ENCODE measurements around the gene SPP2.

Gene SPP2, protein sequence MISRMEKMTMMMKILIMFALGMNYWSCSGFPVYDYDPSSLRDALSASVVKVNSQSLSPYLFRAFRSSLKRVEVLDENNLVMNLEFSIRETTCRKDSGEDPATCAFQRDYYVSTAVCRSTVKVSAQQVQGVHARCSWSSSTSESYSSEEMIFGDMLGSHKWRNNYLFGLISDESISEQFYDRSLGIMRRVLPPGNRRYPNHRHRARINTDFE

DNA sequence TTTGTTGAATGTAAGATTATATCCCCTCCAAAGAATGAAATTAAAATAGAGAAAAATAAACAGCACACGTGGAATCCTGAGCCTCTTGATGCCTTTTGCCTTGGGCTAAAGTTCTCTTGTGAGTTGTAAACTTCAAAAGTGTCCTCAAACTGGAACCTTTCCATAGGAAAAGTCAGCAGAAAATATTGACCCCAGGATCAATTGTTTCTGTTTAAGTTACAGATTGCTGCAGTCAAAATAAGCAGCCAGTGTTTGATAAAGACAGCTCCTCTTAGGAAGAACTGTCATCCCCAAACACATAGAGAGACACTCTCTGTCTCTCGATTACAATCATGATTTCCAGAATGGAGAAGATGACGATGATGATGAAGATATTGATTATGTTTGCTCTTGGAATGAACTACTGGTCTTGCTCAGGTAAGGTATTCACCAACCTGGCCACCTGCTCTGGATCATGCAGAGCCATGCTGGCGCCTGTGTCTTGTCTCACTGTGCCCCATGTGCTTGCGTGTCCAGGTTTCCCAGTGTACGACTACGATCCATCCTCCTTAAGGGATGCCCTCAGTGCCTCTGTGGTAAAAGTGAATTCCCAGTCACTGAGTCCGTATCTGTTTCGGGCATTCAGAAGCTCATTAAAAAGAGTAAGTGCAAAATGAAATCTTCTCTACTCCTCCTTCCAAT lies at the start of gene SPP2:
SPP2 (plus strand) TSS at position 248 of the 681 bp plus-strand sequence; CDS start at position 333, 85 bp downstream.
- H3K4me3 ChIP-seq (ENCODE audit: low read depth, low read length) = no peak within 1 kb of the TSS
- TF ChIP-seq, protein P1, sequence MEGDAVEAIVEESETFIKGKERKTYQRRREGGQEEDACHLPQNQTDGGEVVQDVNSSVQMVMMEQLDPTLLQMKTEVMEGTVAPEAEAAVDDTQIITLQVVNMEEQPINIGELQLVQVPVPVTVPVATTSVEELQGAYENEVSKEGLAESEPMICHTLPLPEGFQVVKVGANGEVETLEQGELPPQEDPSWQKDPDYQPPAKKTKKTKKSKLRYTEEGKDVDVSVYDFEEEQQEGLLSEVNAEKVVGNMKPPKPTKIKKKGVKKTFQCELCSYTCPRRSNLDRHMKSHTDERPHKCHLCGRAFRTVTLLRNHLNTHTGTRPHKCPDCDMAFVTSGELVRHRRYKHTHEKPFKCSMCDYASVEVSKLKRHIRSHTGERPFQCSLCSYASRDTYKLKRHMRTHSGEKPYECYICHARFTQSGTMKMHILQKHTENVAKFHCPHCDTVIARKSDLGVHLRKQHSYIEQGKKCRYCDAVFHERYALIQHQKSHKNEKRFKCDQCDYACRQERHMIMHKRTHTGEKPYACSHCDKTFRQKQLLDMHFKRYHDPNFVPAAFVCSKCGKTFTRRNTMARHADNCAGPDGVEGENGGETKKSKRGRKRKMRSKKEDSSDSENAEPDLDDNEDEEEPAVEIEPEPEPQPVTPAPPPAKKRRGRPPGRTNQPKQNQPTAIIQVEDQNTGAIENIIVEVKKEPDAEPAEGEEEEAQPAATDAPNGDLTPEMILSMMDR (IDR thresholded peaks at IDR 0.05; ENCODE audit: borderline replicate concordance, insufficient read depth, low read depth, low read length) = no peak

DNA sequence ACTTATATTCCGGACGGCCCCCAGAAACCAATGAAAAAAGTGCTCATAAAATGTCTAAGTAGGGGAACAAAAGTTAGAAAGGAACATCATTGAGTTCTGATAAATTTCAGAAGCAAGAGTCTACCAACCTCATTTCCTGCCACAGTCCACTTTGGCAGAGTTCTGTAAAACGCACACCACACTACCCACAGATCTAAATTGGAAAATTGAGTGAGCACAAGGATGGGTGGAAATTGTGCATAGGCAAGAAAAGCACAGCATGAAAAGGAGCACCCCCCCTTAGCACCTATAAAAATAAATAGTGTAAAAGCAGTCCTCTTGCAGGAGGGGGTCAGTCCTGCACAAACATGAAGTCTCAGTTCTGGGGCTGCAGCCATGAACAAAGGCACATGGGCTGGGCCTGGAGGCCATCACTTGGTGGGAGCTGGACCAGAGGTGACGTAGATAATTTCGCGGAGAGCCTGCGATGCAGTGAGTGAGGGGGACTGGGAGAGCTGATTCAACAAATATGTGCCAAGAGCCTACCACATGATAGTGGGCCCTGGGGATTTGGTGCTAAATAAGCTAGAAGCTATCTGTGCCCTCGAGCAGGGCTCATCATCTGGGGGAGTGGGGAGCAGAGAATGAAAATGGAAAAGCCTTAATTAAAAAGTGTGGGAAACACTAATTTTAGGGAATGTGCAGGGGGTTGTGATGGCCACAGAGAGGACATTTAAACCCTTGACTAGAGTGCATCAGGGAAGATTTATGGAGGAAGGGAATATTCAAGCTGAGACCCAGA lies 48.9 kb upstream of the SPP2 start:
- no peak overlapping the region for H3K4me3 ChIP-seq (ENCODE audit: low read depth, low read length)
- TF ChIP-seq, protein P1 (IDR thresholded peaks at IDR 0.05; ENCODE audit: borderline replicate concordance, insufficient read depth, low read depth, low read length) = no peak

DNA sequence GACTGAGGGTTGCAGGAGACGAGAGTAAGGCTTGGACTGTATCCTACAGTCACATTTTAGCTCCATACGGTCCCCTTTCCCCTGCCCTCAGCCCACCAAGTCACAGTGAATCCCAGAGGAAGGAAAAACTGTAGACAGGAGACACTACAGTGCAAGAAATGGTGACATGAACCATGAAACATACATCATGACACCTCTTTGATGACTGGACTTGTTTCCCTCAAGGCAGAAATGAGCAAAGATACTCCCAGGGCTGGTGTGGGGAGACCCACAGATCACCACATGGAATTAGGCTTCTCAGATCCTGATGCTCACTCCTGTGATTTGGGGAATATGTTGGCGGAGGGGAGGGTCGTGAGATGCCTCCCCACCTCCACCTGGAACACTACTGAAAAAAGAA lies 48.2 kb upstream of the SPP2 start:
- TF ChIP-seq, protein P1 (IDR thresholded peaks at IDR 0.05; ENCODE audit: borderline replicate concordance, insufficient read depth, low read depth, low read length) = no peak
- no peak overlapping the region for H3K4me3 ChIP-seq (ENCODE audit: low read depth, low read length)

DNA sequence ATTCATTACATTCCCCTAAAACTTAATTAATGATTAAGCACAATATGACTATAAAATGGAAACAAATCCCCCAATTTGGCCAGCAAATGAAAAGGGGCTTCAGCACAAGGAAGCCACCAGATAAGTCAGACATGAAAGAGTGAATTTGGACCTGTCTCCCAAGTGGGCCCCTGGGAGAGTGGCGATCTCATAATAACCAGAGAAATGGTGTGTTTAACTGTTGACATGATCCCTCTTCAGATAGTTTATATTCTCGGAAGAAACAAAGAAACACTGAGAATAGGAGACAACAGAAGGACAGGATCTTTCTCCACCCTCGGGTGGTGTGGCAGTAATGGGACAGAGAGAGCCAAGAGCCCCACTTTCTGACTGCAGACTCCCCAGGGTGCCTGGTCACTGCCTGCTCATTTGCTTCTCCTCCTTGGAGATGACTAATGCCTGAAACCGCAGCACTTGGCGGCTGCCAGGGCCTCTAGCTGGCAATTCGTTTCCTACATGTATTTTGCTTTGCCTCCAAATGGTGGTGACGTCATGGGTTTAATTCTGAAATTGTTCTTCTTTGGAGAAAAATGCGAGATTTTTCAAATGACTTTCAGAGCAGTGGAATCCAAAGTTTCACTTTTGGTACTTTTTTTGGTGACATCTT lies 46.4 kb upstream of the SPP2 start:
- H3K4me3 ChIP-seq (ENCODE audit: low read depth, low read length) = no peak overlapping the region
- TF ChIP-seq, protein P1 (IDR thresholded peaks at IDR 0.05; ENCODE audit: borderline replicate concordance, insufficient read depth, low read depth, low read length) = no peak

DNA sequence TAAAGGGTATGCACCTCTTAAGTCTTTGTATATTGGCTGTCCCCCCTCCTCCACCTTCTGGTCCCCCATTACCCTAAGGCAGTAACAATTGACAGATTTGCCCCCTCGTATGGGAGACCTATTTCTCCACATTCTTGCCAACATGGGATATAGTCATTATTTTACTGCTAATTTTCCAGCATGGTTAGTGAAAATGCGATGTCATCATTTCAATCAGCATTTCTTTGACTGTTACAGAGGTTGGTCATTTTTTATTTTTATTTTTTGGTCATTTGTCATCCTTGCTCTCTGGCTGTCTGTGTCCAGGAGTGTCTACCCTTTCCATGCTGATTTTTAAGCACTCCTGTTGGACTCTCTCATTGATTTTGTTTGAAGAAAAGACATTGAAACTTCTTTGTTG lies 45.4 kb upstream of the SPP2 start:
- H3K4me3 ChIP-seq (ENCODE audit: low read depth, low read length) = no peak overlapping the region
- TF ChIP-seq, protein P1 (IDR thresholded peaks at IDR 0.05; ENCODE audit: borderline replicate concordance, insufficient read depth, low read depth, low read length) = no peak

DNA sequence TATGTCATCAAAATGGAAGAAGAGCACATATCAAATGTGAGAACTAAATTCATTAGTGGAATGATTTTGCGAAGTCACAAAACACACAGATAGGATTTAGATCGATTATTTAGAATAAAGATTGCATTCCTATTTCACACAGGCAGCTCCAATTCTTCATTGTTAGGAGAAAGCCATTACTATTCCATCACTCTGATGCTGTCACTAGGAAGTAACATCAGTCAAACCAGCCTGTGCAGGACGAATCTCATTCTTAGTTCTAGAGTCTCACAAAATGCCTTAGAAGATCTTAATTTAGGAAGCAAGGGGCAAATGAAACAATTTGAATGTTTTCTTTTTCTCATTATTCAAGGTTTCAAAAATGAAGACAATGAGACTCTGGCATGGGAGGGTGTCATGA lies 44.0 kb upstream of the SPP2 start:
- TF ChIP-seq, protein P1 (IDR thresholded peaks at IDR 0.05; ENCODE audit: borderline replicate concordance, insufficient read depth, low read depth, low read length) = no peak
- H3K4me3 ChIP-seq (ENCODE audit: low read depth, low read length) = no peak overlapping the region

All from GM12875 (cell line).